Measurements from ENCODE around the gene PARK7. TPM values are rescaled to one million over a fixed set of nuclear protein-coding genes. Genes with fewer than 3 reads are reported as not detected.

The PARK7 gene
- total and polyA plus RNA-seq, 12 donors, result 266 to 697 (median 398) TPM

DNA sequence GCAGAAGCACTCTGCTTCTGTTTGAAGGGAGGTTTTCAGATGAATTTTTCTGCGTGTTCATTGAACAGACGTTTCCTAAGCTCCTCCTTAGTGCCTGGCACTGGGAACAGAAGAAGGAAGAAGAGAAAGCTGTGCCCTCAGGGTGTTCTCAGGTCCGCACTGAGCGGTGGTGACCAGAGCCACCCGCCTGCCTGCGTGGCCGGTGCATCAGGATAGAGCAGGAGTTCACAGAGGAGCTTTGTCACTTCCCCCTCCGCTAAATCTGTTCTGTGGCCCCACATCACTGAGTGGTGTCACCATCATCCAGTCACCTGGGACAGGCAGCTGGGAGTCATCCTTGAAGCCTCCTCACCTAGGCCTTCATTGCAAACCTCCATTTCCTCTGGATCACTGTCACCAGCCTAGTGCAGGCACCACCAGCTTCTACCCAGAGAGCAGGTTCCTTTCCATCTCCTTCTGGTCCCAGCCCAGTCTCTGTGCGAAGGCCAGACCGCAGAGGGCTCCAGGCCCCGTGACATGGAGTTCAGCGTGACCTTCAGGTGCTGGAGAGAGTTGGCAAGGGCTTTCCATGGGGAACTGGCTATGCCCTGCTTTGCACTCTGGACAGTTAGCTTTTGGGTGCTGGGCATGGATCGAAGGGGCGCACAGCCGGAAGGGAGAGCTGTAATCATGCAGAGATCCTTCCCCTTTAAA is 21.7 kb downstream of the PARK7 start:
- H3K27ac ChIP-seq, result peak overlapping the region in 3 of 5 donors; percentile 2 to 26 (median 20)
- no peak overlapping the region for H3K4me3 ChIP-seq
- intact Hi-C loops (cut with DNase I), result loop anchor here (5.0 kb wide), 2 partner anchors 34 to 329 kb away; no protein-coding TSS in a partner anchor
- DNase-seq, result peak in 6 of 7 donors; percentile 42 to 71 (median 58)
- H3K9me3 ChIP-seq (replicated peaks in 1 of 3), result no peaks in the 10 kb centered on the region
- peaks cover 0 to 54% of the 10 kb centered on the region in 2 donors for H3K36me3 ChIP-seq (replicated peaks in 1 of 2)
- TF ChIP-seq, protein P1, sequence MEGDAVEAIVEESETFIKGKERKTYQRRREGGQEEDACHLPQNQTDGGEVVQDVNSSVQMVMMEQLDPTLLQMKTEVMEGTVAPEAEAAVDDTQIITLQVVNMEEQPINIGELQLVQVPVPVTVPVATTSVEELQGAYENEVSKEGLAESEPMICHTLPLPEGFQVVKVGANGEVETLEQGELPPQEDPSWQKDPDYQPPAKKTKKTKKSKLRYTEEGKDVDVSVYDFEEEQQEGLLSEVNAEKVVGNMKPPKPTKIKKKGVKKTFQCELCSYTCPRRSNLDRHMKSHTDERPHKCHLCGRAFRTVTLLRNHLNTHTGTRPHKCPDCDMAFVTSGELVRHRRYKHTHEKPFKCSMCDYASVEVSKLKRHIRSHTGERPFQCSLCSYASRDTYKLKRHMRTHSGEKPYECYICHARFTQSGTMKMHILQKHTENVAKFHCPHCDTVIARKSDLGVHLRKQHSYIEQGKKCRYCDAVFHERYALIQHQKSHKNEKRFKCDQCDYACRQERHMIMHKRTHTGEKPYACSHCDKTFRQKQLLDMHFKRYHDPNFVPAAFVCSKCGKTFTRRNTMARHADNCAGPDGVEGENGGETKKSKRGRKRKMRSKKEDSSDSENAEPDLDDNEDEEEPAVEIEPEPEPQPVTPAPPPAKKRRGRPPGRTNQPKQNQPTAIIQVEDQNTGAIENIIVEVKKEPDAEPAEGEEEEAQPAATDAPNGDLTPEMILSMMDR (IDR thresholded peaks at IDR 0.05), result no peak
- no peak for TF ChIP-seq POLR2A (IDR thresholded peaks at IDR 0.05)
- peaks cover 8 to 14% of the 10 kb centered on the region in 2 donors for H3K4me1 ChIP-seq (replicated peaks in 1 of 2)
- WGBS, 4 donors, result 75 to 87% (median 80%) methylated on average over 11 to 15 of the region's 15 CpGs
- H3K27me3 ChIP-seq, result no peaks in the 10 kb centered on the region

DNA sequence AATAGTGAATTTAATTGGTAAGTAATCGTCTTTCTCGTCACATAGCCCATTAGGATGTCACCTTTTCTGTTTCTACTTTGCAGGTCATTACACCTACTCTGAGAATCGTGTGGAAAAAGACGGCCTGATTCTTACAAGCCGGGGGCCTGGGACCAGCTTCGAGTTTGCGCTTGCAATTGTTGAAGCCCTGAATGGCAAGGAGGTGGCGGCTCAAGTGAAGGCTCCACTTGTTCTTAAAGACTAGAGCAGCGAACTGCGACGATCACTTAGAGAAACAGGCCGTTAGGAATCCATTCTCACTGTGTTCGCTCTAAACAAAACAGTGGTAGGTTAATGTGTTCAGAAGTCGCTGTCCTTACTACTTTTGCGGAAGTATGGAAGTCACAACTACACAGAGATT is 23.3 kb downstream of the PARK7 start:
- 89 to 93% (median 92%) methylated on average over 15 of the region's 15 CpGs for WGBS, 4 donors
- H3K4me1 ChIP-seq (replicated peaks in 1 of 2), result peaks cover 8 to 14% of the 10 kb centered on the region in 2 donors
- no peak for TF ChIP-seq POLR2A (IDR thresholded peaks at IDR 0.05)
- TF ChIP-seq, protein P1 (IDR thresholded peaks at IDR 0.05), result no peak
- H3K36me3 ChIP-seq (replicated peaks in 1 of 2), result peaks cover 0 to 39% of the 10 kb centered on the region in 2 donors
- no peak for DNase-seq
- no peak overlapping the region for H3K27ac ChIP-seq
- no peaks in the 10 kb centered on the region for H3K9me3 ChIP-seq (replicated peaks in 1 of 3)
- no peak overlapping the region for H3K4me3 ChIP-seq
- H3K27me3 ChIP-seq, result no peaks in the 10 kb centered on the region
- intact Hi-C loops (cut with DNase I), result loop anchor here (5.0 kb wide), 2 partner anchors 32 to 327 kb away; no protein-coding TSS in a partner anchor

DNA sequence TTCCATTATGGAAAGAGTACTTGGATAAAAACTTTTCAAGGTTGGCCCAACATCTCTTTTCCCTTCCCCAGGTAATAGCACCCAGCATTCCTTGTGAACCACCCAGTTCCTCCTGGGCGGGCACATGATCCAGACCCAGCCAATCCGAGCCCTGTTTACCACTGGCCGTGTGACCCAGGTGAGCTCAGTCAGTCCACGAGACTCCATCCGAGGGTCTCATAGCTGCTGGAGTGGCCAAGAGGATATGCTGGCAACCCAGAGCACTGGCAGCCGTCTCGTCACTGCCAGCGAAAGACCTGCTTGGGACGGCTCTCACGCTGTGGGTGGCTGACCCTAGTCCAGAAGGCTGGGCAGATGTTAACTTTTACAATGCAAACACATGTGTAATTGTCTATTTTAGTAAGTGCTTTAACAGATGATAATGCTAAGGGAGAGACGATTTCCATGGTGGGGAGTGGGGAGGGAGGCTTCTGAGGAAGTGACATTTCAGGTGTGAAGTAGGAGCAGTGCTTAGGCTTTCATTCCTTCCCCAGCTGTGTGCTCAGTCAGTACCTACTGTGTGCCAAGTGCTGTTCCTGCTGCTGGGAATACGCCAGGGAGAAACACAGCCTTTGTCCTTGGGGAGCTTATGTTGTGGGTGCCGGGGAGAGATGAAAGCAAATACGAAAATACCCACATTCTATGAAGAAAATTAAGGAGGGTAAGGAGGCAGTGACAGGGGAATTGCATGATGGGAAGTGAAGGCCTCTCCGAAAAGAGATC is 24.5 kb downstream of the PARK7 start:
- peak overlapping the region in 2 of 5 donors; percentile 3 to 55 for H3K27ac ChIP-seq
- peaks cover 0 to 32% of the 10 kb centered on the region in 2 donors for H3K36me3 ChIP-seq (replicated peaks in 1 of 2)
- DNase-seq, result peak in 1 of 7 donors; percentile 23
- intact Hi-C loops (cut with DNase I), result no loop called here
- H3K4me3 ChIP-seq, result no peak overlapping the region
- H3K4me1 ChIP-seq (replicated peaks in 1 of 2), result peaks cover 8 to 14% of the 10 kb centered on the region in 2 donors
- WGBS, 4 donors, result 75 to 87% (median 75%) methylated on average over 13 to 15 of the region's 15 CpGs
- no peak for TF ChIP-seq POLR2A (IDR thresholded peaks at IDR 0.05)
- TF ChIP-seq, protein P1 (IDR thresholded peaks at IDR 0.05), result no peak
- H3K9me3 ChIP-seq (replicated peaks in 1 of 3), result no peaks in the 10 kb centered on the region
- no peaks in the 10 kb centered on the region for H3K27me3 ChIP-seq

DNA sequence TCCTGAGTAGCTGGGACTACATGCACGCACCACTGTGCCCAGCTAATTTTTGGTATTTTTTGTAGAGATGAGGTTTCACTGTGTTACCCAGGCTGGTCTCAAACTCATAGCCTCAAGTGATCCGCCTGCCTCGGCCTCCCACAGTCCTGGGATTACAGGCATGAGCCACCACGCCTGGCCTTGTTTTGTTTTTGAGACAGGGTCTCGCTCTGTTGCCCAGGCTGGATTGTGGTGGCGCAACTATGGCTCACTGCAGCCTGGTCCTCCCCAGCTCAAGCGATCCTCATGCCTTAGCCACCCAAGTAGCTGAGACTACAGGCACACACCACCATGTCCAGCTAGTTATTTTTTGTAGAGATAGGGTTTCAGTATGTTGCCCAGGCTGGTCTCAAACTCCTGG is 26.0 kb downstream of the PARK7 start:
- intact Hi-C loops (cut with DNase I), result no loop called here
- Histone ChIP-seq H3K36me3 (replicated peaks in 1 of 2) (peaks cover 0 to 32% of the 10 kb centered on the region in 2 donors), H3K27me3 (no peaks in the 10 kb centered on the region), H3K27ac (no peak overlapping the region), H3K9me3 (replicated peaks in 1 of 3) (no peaks in the 10 kb centered on the region), H3K4me1 (replicated peaks in 1 of 2) (peaks cover 8 to 13% of the 10 kb centered on the region in 2 donors), H3K4me3 (no peak overlapping the region)
- WGBS, 4 donors, result 93 to 99% (median 96%) methylated on average over 7 of the region's 7 CpGs
- TF ChIP-seq, protein P1 (IDR thresholded peaks at IDR 0.05), result no peak
- no peak for TF ChIP-seq POLR2A (IDR thresholded peaks at IDR 0.05)
- DNase-seq, result no peak

Measured in adrenal gland (tissue), 12 donors.